HFFc6 (cell line): ENCODE data around the gene CDH23. TPM values are rescaled to one million over a fixed set of nuclear protein-coding genes. Genes with fewer than 3 reads are reported as not detected.

Experiments used
- DNase-seq: peaks from one replicate; pipeline ENCODE4 v3.0.0-alpha.2; 2018
- H3K27ac Mint-ChIP-seq: 2 replicates; pipeline ENCODE4 v1.8.0; 2020; ENCODE audit warnings: mild to moderate bottlenecking, mixed read lengths
- H3K27me3 Mint-ChIP-seq: 2 replicates; pipeline ENCODE4 v1.8.0; 2021; ENCODE audit warnings: mild to moderate bottlenecking, moderate library complexity, mixed read lengths; ENCODE audit not compliant: insufficient read depth
- H3K36me3 Mint-ChIP-seq: 2 replicates; pipeline ENCODE4 v1.8.0; 2021; ENCODE audit warnings: low read depth, mixed read lengths
- H3K4me1 Mint-ChIP-seq: 2 replicates; pipeline ENCODE4 v1.8.0; 2020; ENCODE audit warnings: low read depth, mixed read lengths
- H3K4me3 Mint-ChIP-seq: 2 replicates; pipeline ENCODE4 v1.8.0; 2020; ENCODE audit warnings: mild to moderate bottlenecking, moderate library complexity, mixed read lengths
- H3K9me3 Mint-ChIP-seq: 2 replicates; pipeline ENCODE4 v1.8.0; 2020; ENCODE audit warnings: mild to moderate bottlenecking, mixed read lengths
- CTCF ChIP-seq: fragments of 200-600 bp; sonication (generic); IDR thresholded peaks from 2 replicates; pipeline ENCODE4 v1.5.0; 2021; ENCODE audit warnings: antibody characterized with exemption, mild to moderate bottlenecking
- total RNA-seq, 6 experiments: library from RNA; stranded (reverse); fragmentation: NEBNext Ultra II Directional; extraction: Animal tissue kit (Norgen Biotek cat#: 25700); gene quantifications; 2 replicates in 1 of 6; 3 replicates in 5 of 6; pipeline ENCODE4 v1.2.3, GENCODE V29; 2021

The CDH23 gene
- total RNA-seq, 6 experiments from 2014 or later: 0.02 to 0.11 (median 0.04) TPM; not detected in 2

- TF ChIP-seq CTCF: no peak
- no peak for DNase-seq
- Mint-ChIP-seq H3K4me1 (peaks cover 6% of the 10 kb centered on the region; the same call in 1 of the 2 replicates), H3K27me3 (peaks cover 7% of the 10 kb centered on the region), H3K4me3 (no peak overlapping the region), H3K9me3 (no peaks in the 10 kb centered on the region), H3K27ac (no peak overlapping the region), H3K36me3 (no peaks in the 10 kb centered on the region)
These were observed 349.8 kb downstream of the CDH23 start for GRCh38 chr10:71746344-71747037.

- Mint-ChIP-seq H3K27me3 (peaks cover 7% of the 10 kb centered on the region), H3K4me3 (no peak overlapping the region), H3K27ac (no peak overlapping the region), H3K36me3 (no peaks in the 10 kb centered on the region), H3K9me3 (no peaks in the 10 kb centered on the region), H3K4me1 (peaks cover 6% of the 10 kb centered on the region; the same call in 1 of the 2 replicates)
- no peak for TF ChIP-seq CTCF
- DNase-seq: no peak
These were observed 350.4 kb downstream of the CDH23 start for GRCh38 chr10:71747039-71747531.

GRCh38 chr10:71747551-71748523 lies 351.1 kb downstream of the CDH23 start:
- H3K27ac Mint-ChIP-seq: no peak overlapping the region
- H3K27me3 Mint-ChIP-seq: peaks cover 7% of the 10 kb centered on the region

GRCh38 chr10:71748671-71749191 lies 352.0 kb downstream of the CDH23 start:
- Mint-ChIP-seq H3K27ac (no peak overlapping the region), H3K27me3 (peaks cover 7% of the 10 kb centered on the region)

More at GRCh38 chr10:71747551-71748523, 351.1 kb downstream of the CDH23 start:
- Mint-ChIP-seq H3K9me3 (no peaks in the 10 kb centered on the region), H3K4me1 (peaks cover 6% of the 10 kb centered on the region; the same call in 1 of the 2 replicates), H3K4me3 (no peak overlapping the region), H3K36me3 (no peaks in the 10 kb centered on the region)
- DNase-seq: no peak
- TF ChIP-seq CTCF: no peak

More at GRCh38 chr10:71748671-71749191, 352.0 kb downstream of the CDH23 start:
- no peak for DNase-seq
- no peaks in the 10 kb centered on the region for H3K9me3 Mint-ChIP-seq
- 0 out of 2 replicates have a peak, but pooled peaks have one; percentile 35 for TF ChIP-seq CTCF
- no peak overlapping the region for H3K4me3 Mint-ChIP-seq
- H3K4me1 Mint-ChIP-seq: peaks cover 6% of the 10 kb centered on the region; the same call in 1 of the 2 replicates
- H3K36me3 Mint-ChIP-seq: no peaks in the 10 kb centered on the region
